GM18868 (cell line): ENCODE measurements around the gene IGLL5.
"Not testable (repeated sequence)": the region's sequence is repeated elsewhere in the genome, so short reads cannot be mapped to it uniquely, and the experiment has no call there.

Experiments used
- ATAC-seq: cut with Tn5 transposase; IDR thresholded peaks from one replicate; pipeline ENCODE4 v1.9.1; 2021; ENCODE audit warnings: mild to moderate bottlenecking, moderate library complexity; ENCODE audit not compliant: unreplicated experiment

Gene IGLL5

DNA sequence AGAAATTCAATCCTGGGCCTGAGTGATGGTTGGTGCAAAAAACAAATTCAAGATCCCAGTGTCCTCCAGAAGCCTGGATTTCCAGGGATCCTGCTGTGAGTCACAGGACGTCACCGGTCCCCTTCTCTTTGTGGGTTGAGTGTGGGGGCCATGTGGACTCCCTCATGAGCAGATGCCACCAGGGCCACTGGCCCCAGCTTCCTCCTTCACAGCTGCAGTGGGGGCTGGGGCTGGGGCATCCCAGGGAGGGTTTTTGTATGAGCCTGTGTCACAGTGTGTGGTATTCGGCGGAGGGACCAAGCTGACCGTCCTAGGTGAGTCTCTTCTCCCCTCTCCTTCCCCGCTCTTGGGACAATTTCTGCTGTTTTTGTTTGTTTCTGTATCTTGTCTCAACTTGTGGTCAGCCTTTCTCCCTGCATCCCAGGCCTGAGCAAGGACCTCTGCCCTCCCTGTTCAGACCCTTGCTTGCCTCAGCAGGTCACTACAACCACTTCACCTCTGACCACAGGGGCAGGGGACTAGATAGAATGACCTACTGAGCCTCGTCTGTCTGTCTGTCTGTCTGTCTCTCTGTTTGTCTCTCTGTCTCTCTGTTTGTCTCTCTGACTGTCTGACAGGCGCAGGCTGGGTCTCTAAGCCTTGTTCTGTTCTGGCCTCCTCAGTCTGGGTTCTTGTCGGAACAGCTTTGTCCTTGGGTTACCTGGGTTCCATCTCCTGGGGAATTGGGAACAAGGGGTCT is 11.9 kb downstream of the IGLL5 start:
- ATAC-seq = not testable (repeated sequence)

- ATAC-seq = not testable (repeated sequence)
These were observed 13.1 kb downstream of the IGLL5 start for GRCh38 chr22:22900527-22901205.

DNA sequence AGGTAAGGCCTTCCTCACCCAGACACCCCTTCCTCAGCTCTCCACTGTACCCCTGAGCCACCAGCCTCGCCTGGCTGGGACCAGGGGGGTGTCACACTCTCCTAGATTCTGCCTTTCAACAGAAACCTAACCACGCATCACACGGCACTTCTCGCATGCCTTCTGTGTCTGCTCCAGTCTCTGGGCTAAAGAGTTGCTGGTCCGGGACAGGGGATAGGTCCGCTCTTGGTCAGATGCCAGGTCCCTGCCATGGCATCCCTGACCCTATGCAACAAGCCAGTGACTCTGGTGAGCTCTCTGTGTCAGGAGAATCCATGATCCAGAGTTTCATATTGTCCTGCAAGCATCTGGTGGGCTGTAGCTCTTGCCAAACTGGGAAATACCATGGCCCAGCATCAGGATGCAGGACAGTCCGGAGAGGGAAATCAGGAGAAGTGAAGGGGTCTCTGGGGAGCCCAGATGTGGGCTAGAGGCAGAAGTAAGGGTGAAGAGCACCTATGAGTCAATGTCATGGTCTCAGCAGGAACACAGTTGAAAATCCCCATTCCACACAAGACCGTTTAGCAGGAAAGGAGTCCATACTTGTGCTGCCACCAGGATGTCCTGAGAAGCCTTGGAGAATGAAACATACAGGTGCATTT is 14.1 kb downstream of the IGLL5 start:
- ATAC-seq = no peak

DNA sequence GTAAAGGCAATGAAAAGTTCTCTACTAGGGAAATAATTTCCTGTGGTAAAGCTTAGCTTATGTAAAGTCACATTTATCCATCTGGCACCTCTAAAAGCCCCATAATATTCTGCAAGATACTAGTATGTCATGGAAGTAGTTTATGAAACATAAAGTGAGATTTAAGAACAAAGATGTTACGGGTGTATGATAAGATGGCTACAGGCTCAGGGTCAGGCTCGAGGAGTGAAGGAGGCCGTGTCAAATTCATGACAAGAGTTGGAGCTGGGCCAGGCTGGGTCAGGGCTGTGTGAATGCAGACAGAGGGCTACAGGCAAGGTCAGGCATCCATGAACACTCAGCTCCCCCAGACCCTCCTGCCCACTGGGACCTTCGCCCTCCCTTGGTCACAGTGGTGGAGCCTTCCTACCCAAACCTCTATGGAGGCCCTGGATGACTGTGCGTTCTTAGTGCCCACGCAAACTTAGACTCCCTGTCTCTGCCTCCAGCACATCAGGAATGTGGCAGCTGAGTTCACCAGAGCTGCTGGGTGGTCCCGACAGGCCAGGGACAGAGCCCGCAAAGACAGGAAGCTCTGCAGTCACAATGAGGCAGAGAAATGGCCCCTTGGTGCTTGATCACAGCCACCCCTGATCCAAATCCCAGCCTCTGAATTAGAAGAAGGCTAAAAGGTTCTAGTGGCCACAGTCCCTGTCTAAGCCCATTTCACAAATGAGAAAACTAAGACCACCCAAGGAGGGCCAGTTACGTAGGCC is 14.8 kb downstream of the IGLL5 start:
- ATAC-seq = no peak

GRCh38 chr22:22903355-22903777 is 15.8 kb downstream of the IGLL5 start:
- ATAC-seq = no peak

DNA sequence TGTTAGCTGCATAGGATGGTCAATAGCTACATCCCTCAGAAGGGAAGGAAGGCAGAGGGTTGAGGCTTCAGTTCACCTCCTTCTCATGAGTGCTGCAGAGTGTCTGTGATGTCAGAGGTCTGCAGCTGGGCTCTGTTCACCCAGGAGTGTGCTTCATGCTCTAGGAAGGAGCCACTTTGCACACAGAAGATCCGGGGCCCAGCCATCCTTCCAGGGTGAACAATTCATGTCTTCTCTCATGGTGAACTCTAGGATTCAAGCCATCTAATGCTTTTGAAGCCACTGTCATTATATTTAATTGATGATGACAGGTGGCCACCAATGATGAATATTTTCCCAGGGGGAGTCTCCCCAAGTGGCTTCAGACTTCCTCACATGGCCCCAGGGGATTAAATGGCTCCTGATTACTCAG is 16.2 kb downstream of the IGLL5 start:
- not testable (repeated sequence) for ATAC-seq

- ATAC-seq = not testable (repeated sequence)
These were observed 17.1 kb downstream of the IGLL5 start for GRCh38 chr22:22904736-22905135.

- not testable (repeated sequence) for ATAC-seq
These were observed 18.8 kb downstream of the IGLL5 start for GRCh38 chr22:22906391-22906790.

- no peak for ATAC-seq
These were observed 19.4 kb downstream of the IGLL5 start for GRCh38 chr22:22906907-22907550.

DNA sequence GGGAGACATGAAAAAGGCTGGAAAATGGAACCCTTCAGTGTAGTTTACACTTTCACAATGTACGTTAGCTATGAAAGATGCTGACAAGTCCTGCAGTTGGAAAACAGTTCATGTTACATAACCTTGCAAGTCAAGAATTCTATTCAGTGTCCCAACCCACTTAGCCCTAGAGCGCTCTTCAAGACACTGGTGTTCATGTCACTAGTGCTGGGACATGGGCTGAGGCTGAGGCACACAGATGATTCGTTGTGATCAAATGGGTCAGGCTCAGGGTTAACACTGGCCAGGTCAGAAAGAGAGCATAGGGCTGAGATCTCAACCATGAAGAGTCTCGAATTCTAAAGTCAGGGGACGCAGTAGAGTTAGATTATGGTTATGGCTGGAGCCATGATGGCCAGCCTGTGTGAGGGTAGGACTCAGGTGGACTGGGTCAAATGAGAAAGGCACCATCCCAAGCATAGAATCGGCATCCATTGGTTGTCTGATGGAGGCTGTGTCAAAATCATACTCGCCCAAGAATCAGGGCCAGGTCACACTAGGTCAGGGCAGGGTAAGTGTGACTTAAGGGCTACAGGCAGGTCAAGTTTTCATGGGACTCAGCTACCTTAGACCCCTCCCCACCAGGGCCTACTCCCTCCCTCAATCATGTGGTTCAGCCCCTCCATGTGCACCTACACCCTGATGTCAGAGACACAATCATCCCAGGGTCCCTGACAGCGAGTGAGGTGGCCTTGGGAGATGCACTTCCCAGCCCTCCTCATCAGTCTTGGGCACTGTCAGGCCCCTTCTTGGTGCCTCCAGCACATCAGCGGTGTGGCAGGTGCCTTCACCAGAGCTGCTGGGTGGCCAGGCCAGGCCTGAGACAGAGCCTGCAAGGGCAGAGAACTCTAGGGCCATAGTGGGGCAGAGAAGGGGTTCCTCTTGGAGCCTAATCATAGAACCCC is 20.2 kb downstream of the IGLL5 start:
- no peak for ATAC-seq

DNA sequence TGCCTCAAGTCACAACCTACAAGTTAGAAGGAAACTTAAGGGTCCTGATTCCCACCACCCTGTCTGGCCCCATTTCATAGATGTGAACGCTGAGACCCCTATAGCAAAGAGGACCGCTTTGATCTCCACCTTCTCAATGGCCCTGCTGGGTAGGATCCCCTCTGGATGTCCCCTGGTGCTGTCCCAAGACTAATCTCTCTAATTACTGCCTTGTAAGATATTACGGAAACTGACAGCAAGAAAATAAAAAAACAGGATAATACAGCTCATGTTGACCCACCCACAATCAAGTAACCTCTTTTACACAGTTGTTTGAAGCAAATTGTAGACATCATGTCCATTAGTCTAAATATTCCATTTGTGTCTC is 20.9 kb downstream of the IGLL5 start:
- ATAC-seq = no peak

GRCh38 chr22:22908941-22909604 is 21.5 kb downstream of the IGLL5 start:
- no peak for ATAC-seq

- no peak for ATAC-seq
These were observed 22.1 kb downstream of the IGLL5 start for GRCh38 chr22:22909605-22910271.

DNA sequence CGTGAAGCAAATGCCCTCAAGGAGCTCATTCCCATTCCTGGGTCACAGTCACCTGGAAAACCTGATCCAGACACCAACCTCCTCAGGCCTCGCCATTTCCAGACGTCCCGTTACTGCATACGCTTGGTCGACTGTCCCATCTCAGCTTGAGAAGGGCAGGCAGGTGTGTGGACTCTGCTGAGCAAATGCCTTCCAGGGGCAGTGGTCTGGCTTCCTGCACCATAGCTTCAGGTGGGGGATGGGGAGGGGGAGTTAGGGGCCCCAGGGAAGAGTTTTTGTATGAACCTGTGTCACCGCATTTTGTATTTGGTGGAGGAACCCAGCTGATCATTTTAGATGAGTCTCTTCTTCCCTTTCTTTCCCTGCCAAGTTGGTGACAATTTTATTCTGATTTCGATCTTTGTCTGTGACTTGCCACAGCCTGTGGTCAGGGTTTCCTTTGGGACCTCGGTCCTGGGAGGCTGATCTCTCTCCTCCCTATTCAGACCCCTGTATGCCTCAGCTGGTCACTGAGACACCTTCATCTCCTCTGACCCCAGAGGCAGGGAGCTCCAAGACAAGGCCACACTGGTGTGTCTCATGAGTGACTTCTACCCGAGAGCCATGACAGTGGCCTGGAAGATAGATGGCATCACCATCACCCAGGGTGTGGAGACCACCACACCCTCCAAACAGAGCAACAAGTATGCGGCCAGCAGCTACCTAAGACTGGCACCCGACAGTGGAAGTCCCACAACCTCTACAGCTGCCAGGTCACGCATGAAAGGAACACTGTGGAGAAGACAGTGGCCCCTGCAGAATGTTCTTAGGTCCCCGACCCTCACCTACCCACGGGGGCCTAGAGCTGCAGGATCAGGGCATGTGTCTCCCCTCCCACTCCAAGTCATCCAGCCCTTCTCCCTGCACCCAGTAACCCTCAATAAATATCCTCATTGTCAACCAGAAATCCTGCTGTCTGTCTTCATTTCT is 22.9 kb downstream of the IGLL5 start:
- no peak for ATAC-seq

- no peak for ATAC-seq
These were observed 23.9 kb downstream of the IGLL5 start for GRCh38 chr22:22911327-22912134.

DNA sequence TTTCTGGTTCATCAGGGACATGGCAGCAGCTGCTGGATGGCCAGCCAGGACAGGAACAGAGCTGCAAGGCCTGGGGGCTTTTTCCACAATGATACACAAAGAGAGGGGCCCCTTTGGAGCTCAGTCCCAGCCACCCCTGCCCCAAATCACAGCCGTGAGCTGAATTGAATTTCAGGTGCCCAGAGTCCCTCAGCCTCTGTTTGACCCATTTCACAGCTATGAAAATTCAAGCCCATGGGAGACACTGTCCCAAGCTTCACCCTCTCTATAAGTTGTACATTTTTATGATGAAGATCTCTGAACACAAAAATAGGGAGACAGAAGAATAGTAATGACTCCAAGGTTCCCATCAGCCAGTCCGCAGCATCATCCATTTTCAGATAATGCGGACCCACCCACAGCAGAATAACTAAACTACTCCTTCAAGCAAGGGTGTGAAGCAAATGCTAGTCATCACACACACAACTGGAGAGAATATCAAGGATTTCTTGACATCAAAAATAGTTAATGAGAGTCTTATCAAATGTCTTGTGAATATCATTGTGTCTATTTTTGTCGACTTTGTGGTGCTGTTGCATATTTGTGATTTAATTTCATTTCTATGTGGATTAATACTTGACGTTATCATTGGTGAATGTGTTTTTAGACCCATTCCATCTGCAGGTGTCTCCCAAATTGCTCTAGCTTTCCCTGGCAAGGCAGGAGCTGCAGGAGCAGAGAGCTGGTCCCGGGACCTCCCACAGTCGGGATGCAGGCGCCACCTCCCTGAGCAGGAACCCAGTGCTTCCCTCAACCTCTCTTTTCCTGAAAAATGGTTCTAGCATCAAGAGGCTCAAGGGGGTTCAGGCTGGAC is 24.7 kb downstream of the IGLL5 start:
- ATAC-seq = no peak
